ENCODE measurements around the gene TMEM220. TPM values are rescaled to one million over a fixed set of nuclear protein-coding genes. Genes with fewer than 3 reads are reported as not detected.

TMEM220 gene
- total and polyA plus RNA-seq, 10 of the 15 experiments (the other 5 are each of a cell fraction or from before 2014, with no cell fraction given) = 0.02 to 0.30 (median 0.06) TPM; not detected in 1

DNA sequence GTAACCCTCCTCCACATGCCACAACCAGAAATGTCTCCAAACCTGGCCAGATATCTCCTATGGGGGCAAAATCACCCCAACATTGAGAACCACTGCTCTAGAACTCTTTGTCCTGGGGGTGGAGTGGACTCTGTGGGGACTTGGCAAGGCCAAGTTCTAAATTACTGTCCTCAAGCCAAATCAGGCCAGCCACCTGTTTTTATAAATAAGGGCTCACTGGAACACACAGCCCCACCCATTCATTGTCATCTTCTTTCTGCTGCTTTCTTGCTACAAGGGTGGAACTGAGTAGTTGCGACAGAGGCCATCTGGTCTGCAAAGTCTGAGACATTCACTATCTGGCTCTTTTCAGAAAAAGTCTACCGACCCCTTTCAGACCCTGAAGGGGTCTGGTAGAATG, 26.8 kb upstream of the TMEM220 start:
- Histone ChIP-seq H3K36me3 (ENCODE audit: control insufficient read depth in 2 of 2, insufficient read depth in 2 of 2, low read length in 1 of 2) (no peaks in the 10 kb centered on the region), H3K4me3 (no peak overlapping the region), H3K79me2 (ENCODE audit: control insufficient read depth, insufficient read depth, low read length) (no peaks in the 10 kb centered on the region), H3K9me3 (replicated peaks; ENCODE audit: control insufficient read depth, insufficient read depth, low read length) (no peaks in the 10 kb centered on the region), H2AFZ (ENCODE audit: control insufficient read depth, low read depth, low read length) (no peak overlapping the region), H4K20me1 (ENCODE audit: control insufficient read depth, insufficient read depth) (no peaks in the 10 kb centered on the region), H3K9ac (ENCODE audit: control insufficient read depth, insufficient read depth, low read length) (no peak overlapping the region), H3K27ac (ENCODE audit: control insufficient read depth, insufficient read depth) (no peak overlapping the region), H3K4me1 (ENCODE audit: control insufficient read depth, insufficient read depth, low read length) (no peaks in the 10 kb centered on the region), H3K27me3 (replicated peaks in 1 of 2; ENCODE audit: control insufficient read depth in 2 of 2, insufficient read depth in 2 of 2, low read length in 1 of 2) (no peaks in the 10 kb centered on the region), H3K4me2 (ENCODE audit: control insufficient read depth, insufficient read depth) (no peak overlapping the region)
- ChIA-PET POLR2A (no interaction called here), RAD21 (ENCODE audit: unreplicated experiment) (no interaction called here), SMC1A (ENCODE audit: uncharacterized antibody, unreplicated experiment) (no interaction called here), CTCF (no interaction called here)
- in situ Hi-C loops (cut with MboI) (no loop called here), intact Hi-C loops (cut with micrococcal nuclease; ENCODE audit: unreplicated experiment) (no loop called here)
- ATAC-seq = no peak
- no TSS peak for BruUV-seq (replicated peaks)
- TF ChIP-seq SMAD5 (IDR thresholded peaks at IDR 0.05; ENCODE audit: low read depth) (no peak), CHD4 (IDR thresholded peaks at IDR 0.05) (no peak), KLF5 (IDR thresholded peaks at IDR 0.05; ENCODE audit: partially characterized antibody) (no peak), FOS (IDR thresholded peaks at IDR 0.05; ENCODE audit: borderline replicate concordance, extremely low read depth, insufficient read length) (no peak), PRDM15 (CRISPR knock-in tag; IDR thresholded peaks at IDR 0.05) (no peak), NFYB (IDR thresholded peaks at IDR 0.05; ENCODE audit: insufficient read depth, low read depth, low read length) (no peak), MTA2 (IDR thresholded peaks at IDR 0.05; ENCODE audit: low read depth) (no peak), TCF12 (IDR thresholded peaks at IDR 0.05; ENCODE audit: low read depth, low read length) (no peak)
- FAIRE-seq = no peak
- 46% methylated on average over 2 of the region's 2 CpGs for WGBS (ENCODE audit: insufficient coverage, insufficient replicate concordance, low lambda C conversion rate, missing lambda C conversion rate)
- no peak for DNase-seq (ENCODE audit: low read depth, low spot score)

All from GM12878 (cell line).